ENCODE data around the gene CHMP4B.

- no peak for TF ChIP-seq EZH2 (IDR thresholded peaks at IDR 0.05; ENCODE audit: borderline replicate concordance, low read depth, low read length, poor library complexity, severe bottlenecking)
- no peak for TF ChIP-seq CTCF (conservative IDR thresholded peaks at IDR 0.05; ENCODE audit: low read depth, low read length)
Observed at GRCh38 chr20:33833333-33833732, 22.2 kb downstream of the CHMP4B start.
